GM19438 (cell line): ENCODE data around the gene BTBD7.

Source experiments
- ATAC-seq: cut with Tn5 transposase; IDR thresholded peaks from one replicate; pipeline ENCODE4 v1.9.1; 2021; ENCODE audit warnings: low read depth; ENCODE audit not compliant: unreplicated experiment

The BTBD7 gene

GRCh38 chr14:93305725-93306418 is 27.0 kb downstream of the BTBD7 start:
- ATAC-seq, result no peak

DNA sequence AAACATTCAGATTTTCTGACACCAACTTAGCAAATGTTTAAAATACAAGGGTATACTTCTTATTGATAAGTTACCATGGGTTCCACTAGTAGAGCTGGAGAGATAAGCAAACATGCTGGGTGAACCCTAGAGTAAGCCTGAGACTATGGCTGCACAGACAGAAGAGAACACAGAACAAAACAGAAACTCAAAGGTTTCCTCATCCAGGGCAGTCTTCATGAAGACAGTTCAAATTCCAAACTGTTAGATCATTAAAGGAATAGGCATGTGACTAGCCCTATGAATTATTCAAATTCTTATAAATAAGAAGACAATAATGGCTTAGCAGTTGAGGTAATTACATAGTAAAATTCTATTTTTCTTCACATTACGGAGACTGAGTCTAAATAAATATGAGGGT is 28.1 kb downstream of the BTBD7 start:
- no peak for ATAC-seq

DNA sequence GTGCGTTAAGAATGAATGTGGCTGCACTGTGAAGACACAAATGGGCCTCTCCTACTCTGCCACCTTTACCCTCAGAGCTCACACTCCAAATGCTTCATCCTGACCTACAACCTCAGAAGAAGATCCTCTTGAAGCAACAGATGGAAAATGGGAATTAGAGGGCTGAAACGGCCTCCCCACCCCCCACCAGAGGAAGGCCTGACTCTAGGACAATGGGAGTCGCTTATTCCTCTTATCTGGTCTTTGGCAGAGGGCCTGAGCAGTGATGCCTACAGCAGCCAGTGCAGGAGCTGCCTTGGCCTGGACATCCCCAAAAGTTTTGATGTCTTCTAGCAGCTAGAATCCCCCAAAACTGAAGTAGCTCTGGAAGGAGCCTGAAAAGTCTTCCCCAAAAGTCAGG is 29.2 kb downstream of the BTBD7 start:
- no peak for ATAC-seq

- ATAC-seq, result no peak
These were observed 29.9 kb downstream of the BTBD7 start for GRCh38 chr14:93302688-93303581.

DNA sequence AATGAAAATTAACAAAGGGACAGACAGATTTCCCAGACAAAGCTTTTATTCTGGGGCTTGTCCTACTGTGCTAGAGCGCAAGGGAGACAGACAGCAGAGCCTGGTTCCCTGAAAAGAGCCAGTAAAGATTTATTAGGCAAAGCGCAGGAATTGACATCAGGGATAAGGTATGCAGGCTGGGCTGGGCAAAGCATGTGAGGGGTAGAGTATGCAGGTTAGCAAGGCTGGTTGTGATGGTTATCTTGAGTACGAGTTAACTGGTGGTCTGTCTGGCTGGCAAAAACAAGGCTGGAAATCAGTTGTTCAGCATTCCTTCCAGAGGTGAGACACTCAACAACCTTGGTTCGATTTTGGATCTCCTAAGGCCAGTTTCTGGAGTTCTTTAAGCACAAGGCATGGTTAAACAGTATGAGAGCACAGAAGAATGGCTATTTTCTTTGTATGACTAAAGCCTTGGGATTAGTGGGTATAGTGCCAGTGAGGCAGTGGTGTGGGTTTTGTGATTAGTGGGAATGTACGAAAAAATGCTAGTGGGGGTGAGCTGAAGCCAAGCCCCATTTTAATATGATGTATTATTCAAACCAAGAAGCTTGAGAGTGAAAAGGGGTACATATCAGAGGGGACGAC is 30.9 kb downstream of the BTBD7 start:
- no peak for ATAC-seq

DNA sequence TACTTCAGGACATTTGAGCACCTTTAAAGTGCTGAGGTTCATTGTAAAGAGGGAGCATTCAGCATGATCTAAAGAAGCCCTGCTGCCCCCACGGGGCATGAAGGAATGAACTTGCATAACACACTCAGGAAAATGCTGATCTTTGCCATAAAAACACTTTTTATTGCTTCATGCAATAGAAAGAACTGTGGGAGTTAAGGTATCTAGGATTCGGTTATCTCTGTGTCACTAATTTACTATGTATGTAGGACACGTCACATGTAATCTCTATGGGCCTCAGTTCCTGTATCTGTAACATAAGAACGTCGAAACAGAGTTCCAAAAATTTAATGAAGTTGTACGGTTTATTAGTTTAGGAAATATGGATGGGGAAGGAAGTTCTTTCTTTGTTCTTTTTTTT is 33.0 kb downstream of the BTBD7 start:
- no peak for ATAC-seq

DNA sequence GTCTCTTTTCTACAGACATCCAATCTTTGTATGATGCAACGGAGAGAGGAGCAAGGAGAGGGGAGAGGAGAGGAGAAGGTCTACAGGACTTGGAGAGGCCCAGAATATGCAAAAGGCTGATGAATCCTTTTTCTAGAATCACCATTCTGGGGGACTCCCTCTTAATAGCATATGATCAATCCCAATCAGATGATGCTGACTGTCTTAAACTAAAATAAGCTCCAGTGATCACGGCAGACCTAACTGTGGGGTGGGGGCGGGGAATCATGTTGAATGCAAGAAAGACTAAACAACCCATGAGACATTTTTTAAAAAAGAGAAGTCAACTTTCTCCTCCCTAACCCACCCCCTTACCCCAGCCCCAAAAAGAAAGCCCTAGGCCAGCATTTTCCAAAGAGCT is 33.4 kb downstream of the BTBD7 start:
- ATAC-seq, result no peak

GRCh38 chr14:93295541-93296220 is 37.2 kb downstream of the BTBD7 start:
- ATAC-seq, result no peak

DNA sequence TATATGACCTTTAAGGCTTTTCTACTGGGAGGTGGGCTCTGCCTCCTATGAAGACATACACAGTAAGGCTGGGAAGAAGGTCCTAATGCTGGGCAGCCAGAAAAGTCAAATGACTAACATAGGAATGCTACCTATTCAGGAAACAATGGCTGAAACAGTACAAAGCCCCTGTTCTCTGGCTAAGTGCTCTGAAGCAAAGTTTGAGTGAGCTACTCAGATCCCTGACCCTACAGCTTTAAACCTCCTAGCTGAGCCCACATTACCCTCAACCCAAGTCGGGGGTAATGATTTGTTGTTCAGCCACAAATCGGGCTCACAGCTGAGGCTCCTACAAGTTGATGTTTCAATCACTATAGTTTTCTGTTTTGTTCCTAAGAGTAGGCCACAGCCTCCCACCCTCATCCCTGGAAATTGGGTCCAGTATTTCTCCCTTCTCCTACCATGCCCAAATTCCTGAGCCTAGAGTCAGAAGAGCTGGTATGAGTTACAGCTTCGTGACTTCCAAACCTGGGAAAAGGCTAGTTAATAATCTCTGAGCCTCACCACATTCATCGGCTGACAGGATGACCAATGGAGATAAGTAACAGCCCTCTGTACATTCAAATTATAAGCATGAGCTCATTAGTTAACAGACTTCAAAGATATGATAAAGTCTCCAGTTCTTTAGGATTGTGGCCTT is 46.5 kb downstream of the BTBD7 start:
- no peak for ATAC-seq

DNA sequence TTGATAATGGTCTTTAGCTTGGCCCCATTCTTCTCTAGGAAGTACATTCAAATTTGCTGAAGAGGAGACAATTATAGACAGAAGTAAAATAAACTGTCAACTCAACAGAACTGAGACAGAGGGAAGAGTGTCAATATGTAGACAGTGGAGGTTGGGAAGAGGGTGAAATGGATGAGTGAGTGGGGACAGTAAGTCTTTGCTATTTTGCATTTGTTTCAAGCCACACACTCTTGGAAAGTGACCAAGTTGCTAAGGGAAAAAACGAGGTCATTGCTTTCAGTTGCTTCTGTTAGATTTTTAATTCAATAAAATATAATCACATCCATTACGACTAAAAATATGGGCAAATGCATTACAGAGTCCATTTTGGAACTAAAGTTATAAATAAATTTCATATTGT is 47.8 kb downstream of the BTBD7 start:
- no peak for ATAC-seq

- ATAC-seq, result no peak
These were observed 50.9 kb downstream of the BTBD7 start for GRCh38 chr14:93281937-93282336.

GRCh38 chr14:93280743-93281142 is 52.1 kb downstream of the BTBD7 start:
- ATAC-seq, result no peak

DNA sequence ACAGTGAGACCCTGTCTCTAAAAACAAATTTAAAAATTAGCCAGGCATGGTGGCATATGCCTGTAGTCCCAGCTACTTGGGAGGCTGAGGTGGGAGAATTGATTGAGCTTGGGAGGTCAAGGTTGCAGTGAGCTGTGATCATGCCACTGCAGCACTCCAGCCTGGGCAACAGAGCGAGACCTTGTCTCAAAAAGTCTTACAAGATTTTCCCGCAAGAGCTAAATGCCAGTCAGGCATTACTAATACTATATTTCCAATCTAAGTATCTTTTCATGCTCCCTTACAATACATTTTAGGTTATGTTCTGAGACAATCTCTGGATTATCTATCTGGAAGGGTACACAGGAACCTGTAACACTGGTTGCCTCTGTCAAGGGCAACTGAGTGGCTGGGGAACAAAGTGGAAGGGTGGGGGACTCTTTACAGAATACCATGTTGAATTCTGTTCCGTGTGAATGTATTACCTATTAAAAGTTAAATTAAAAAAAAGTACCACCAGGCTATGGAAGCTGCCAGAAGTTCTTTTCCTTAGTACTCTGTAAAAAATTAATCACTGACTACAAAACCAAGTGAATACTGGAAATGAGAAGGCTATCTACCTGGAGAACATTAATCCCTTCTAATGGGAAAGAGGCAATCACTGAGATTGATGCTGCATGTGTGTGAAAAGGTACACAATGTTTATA is 56.7 kb downstream of the BTBD7 start:
- ATAC-seq, result no peak

GRCh38 chr14:93274055-93274806 is 58.6 kb downstream of the BTBD7 start:
- ATAC-seq, result no peak

- no peak for ATAC-seq
These were observed 61.7 kb downstream of the BTBD7 start for GRCh38 chr14:93271111-93271510.

DNA sequence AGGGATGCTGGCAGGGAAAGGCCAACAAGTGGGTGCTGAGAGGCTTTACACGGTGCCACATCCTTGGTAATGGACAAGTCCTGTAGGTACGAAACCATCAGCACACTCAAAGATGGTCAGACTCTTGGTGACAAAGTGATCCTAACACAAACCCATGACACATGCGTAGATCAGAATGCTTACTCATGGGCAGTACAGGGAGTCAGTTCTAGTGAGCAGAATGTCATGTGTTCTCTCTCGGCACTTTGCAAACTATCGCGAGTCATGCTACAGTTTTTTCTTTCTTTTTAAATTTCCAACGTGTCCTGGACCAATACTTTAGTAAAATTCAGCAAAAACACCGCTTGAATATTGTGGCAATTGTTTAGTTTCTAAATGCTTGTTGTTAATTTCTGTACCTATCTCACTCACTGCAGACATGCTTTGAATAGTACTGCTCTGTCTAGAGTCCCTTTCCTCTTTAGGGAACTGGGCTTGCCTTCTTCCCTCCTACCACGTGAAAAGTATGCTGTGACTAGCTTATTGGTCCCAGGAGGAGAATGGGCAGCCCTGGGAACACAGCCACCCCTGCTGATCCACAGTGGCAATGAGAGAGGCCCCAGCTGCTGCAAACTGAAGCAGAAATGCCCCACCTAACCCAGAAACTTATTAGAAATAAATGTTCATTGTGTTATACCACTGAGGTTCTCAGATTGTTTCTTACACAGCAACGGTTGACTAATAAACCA is 63.3 kb downstream of the BTBD7 start:
- no peak for ATAC-seq

- ATAC-seq, result no peak
These were observed 64.4 kb downstream of the BTBD7 start for GRCh38 chr14:93268406-93268805.

GRCh38 chr14:93267149-93267711 is 65.6 kb downstream of the BTBD7 start:
- ATAC-seq, result no peak
